ENCODE measurements around the gene FAM180A. TPM values are rescaled to one million over a fixed set of nuclear protein-coding genes. Genes with fewer than 3 reads are reported as not detected.

Gene FAM180A
- total RNA-seq, 1 donor from 2014 or later: 0.24 TPM

DNA sequence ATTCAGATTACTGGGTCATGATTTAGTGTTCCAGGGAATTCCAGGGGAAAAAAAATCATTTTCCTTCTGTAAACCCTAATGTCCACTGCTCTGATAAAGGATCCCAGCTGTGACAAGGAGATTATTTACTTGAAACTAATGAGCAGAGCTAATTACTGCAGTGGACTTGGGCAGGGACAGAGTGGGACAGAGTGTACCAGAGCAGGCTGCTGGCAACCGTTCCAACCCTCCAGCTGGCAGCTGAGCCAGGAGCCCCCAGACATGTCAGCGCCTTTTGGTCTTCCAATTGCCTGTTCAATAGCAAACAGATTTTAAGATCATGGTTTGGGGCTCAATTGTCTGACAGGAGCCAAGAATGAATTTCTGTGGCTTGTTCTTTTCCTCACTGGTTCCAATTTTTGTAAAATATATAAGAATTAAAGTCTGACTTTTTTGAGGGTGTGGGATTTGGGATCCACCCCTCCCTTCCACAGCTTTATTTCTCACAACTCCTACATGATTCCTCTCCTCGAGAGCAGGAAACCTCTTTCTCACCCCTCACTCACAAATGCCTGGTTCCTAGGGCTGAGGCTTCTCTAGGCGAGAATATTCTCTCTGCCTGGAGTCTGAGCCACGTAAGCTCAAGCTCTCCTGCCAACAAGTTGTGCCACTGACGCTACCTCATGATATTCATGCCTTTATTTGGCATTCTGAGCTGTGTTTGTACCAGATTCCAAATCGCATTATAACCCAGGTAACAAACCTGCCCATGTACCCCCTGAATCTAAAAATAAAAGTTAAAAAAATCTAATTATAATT lies 20.6 kb upstream of the FAM180A start:
- no peaks in the 10 kb centered on the region for H3K9me3 Mint-ChIP-seq (ENCODE audit: unreplicated experiment)
- H3K27ac Mint-ChIP-seq (ENCODE audit: unreplicated experiment): no peak overlapping the region
- peaks cover 14% of the 10 kb centered on the region for H3K4me1 Mint-ChIP-seq (ENCODE audit: unreplicated experiment)
- H3K4me3 Mint-ChIP-seq (ENCODE audit: unreplicated experiment): no peak overlapping the region
- TF ChIP-seq, protein P1, sequence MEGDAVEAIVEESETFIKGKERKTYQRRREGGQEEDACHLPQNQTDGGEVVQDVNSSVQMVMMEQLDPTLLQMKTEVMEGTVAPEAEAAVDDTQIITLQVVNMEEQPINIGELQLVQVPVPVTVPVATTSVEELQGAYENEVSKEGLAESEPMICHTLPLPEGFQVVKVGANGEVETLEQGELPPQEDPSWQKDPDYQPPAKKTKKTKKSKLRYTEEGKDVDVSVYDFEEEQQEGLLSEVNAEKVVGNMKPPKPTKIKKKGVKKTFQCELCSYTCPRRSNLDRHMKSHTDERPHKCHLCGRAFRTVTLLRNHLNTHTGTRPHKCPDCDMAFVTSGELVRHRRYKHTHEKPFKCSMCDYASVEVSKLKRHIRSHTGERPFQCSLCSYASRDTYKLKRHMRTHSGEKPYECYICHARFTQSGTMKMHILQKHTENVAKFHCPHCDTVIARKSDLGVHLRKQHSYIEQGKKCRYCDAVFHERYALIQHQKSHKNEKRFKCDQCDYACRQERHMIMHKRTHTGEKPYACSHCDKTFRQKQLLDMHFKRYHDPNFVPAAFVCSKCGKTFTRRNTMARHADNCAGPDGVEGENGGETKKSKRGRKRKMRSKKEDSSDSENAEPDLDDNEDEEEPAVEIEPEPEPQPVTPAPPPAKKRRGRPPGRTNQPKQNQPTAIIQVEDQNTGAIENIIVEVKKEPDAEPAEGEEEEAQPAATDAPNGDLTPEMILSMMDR (IDR thresholded peaks at IDR 0.05): no peak
- peaks cover 4% of the 10 kb centered on the region for H3K27me3 Mint-ChIP-seq (ENCODE audit: unreplicated experiment)
- DNase-seq (ENCODE audit: extremely low spot score, unreplicated experiment): peak; percentile 13
- H3K36me3 Mint-ChIP-seq (ENCODE audit: unreplicated experiment): no peaks in the 10 kb centered on the region

DNA sequence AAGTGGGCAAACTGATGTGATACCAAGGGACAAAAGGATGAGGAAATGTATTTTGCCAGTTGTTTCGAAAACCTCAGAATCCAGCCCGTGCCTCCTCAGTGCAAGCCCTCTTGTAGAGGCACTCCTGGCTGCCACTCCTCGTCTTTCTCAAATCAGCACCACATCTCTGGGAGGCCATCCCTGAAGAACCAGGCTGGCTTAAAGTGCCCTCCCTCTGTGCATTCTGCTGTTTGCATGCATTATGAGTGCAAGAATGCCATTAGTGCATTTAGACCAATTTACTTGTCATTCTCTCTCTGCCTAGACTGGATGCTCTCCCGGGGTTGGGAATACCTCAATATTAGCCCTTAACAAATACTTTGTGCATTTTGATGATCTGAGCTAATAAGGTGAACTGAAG lies 19.9 kb upstream of the FAM180A start:
- TF ChIP-seq, protein P1 (IDR thresholded peaks at IDR 0.05): no peak
- peaks cover 8% of the 10 kb centered on the region for H3K4me1 Mint-ChIP-seq (ENCODE audit: unreplicated experiment)
- H3K9me3 Mint-ChIP-seq (ENCODE audit: unreplicated experiment): no peaks in the 10 kb centered on the region
- DNase-seq (ENCODE audit: extremely low spot score, unreplicated experiment): peak; percentile 27
- H3K27ac Mint-ChIP-seq (ENCODE audit: unreplicated experiment): no peak overlapping the region
- H3K4me3 Mint-ChIP-seq (ENCODE audit: unreplicated experiment): no peak overlapping the region
- H3K36me3 Mint-ChIP-seq (ENCODE audit: unreplicated experiment): no peaks in the 10 kb centered on the region
- H3K27me3 Mint-ChIP-seq (ENCODE audit: unreplicated experiment): peaks cover 4% of the 10 kb centered on the region

DNA sequence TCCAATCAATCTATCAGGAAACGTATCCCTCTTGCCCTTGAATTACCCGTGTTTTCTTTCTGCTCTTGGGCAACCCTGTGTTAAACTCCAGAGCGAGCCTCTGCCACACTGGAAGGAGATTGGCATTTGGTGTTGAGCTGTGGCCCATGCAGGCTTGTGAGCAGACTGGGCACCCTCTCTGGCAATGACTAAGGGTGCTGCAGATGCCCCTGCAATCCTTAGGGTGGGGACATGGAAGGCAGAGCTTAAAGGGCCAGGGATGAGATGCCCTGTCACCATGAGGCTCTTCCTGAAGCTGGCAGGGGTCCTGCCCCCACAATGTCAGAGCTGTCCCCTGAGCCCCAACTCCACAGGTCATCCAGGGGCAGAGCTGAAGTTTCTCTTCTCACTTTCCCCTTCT lies 19.5 kb upstream of the FAM180A start:
- Mint-ChIP-seq H3K36me3 (ENCODE audit: unreplicated experiment) (no peaks in the 10 kb centered on the region), H3K9me3 (ENCODE audit: unreplicated experiment) (no peaks in the 10 kb centered on the region), H3K4me3 (ENCODE audit: unreplicated experiment) (no peak overlapping the region), H3K4me1 (ENCODE audit: unreplicated experiment) (peaks cover 9% of the 10 kb centered on the region), H3K27ac (ENCODE audit: unreplicated experiment) (no peak overlapping the region), H3K27me3 (ENCODE audit: unreplicated experiment) (peaks cover 4% of the 10 kb centered on the region)
- TF ChIP-seq, protein P1 (IDR thresholded peaks at IDR 0.05): no peak
- DNase-seq (ENCODE audit: extremely low spot score, unreplicated experiment): peak; percentile 40

DNA sequence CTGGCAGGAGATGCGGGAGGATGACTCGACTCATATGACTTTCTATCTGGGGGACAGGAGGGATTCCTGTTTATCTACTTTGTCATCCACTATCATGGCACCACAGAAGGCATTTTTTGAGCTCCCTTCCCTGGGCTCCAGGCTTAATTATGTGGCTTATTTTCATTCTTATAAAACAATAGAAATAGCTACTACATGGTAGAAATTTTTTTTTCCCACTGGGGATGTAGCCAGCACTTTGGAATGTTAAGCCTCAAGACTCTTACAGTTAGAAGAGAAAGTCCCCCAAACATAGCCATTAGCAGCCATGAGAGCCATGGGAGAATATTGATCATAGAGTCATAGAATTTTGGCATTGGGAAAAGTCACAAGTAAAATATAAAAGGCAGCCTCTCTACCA lies 14.6 kb upstream of the FAM180A start:
- no peak for DNase-seq (ENCODE audit: extremely low spot score, unreplicated experiment)
- H3K27ac Mint-ChIP-seq (ENCODE audit: unreplicated experiment): no peak overlapping the region
- peaks cover 4% of the 10 kb centered on the region for H3K27me3 Mint-ChIP-seq (ENCODE audit: unreplicated experiment)

More for the DNA sequence above, 14.6 kb upstream of the FAM180A start:
- TF ChIP-seq, protein P1 (IDR thresholded peaks at IDR 0.05): no peak
- peaks cover 31% of the 10 kb centered on the region for H3K4me1 Mint-ChIP-seq (ENCODE audit: unreplicated experiment)
- no peaks in the 10 kb centered on the region for H3K36me3 Mint-ChIP-seq (ENCODE audit: unreplicated experiment)
- no peaks in the 10 kb centered on the region for H3K9me3 Mint-ChIP-seq (ENCODE audit: unreplicated experiment)
- no peak overlapping the region for H3K4me3 Mint-ChIP-seq (ENCODE audit: unreplicated experiment)

All from osteocyte (in vitro differentiated cells).